HAP-1 (cell line): ENCODE data around the gene NCDN.

Experiments used
- DNase-seq, 2 experiments: peaks; one replicate each; pipeline ENCODE4 v3.0.0-alpha.2; 2016 to 2020; ENCODE audit warnings: low spot score in 2 of 2
- H3K27me3 ChIP-seq: fragments of 250-450 bp; sonication (Bioruptor Pico); 2 replicates; pipeline ENCODE4 v1.5.1; 2020; ENCODE audit warnings: low read depth, mild to moderate bottlenecking, moderate library complexity
- H3K36me3 ChIP-seq: fragments of 250-450 bp; sonication (Bioruptor Pico); replicated peaks from 2 replicates; pipeline ENCODE4 v1.5.1; 2020; ENCODE audit warnings: mild to moderate bottlenecking
- H3K4me1 ChIP-seq: fragments of 250-450 bp; sonication (Bioruptor Pico); 2 replicates; pipeline ENCODE4 v1.5.1; 2020; ENCODE audit warnings: mild to moderate bottlenecking
- H3K4me3 ChIP-seq: fragments of 250-450 bp; sonication (Bioruptor Pico); 2 replicates; pipeline ENCODE4 v1.5.1; 2020; ENCODE audit warnings: mild to moderate bottlenecking, moderate library complexity
- H3K9me3 ChIP-seq: fragments of 250-450 bp; sonication (Bioruptor Pico); 2 replicates; pipeline ENCODE4 v1.5.1; 2020; ENCODE audit warnings: mild to moderate bottlenecking, moderate library complexity
- in situ Hi-C: fragments of 300-500 bp; cut with MboI; formaldehyde crosslinking; loops from 3 replicates; pipeline ENCODE4 v1.14.3; 2020; ENCODE audit warnings: low sequenced_read_pairs, inconsistent platforms, mixed read lengths

The NCDN gene

DNA sequence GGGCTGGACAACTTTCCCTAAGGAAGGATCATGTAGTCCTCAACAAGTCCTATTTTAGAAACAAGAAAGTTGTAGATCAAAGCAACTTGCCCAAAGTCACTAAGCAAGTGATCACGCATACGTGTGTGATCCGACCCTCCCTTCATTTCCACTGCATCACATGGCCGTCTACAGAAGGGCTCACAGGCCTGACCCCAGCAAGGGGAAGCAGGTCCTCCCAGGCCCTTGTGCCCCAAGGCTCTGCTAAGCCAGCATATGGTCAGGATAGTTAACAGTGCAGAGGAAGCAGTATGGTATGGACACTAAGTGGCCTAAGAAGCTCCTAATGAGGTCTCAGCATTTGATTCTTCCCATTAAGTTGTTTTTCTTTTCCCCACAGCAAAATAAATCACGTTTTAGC is 40.3 kb downstream of the NCDN start:
- peaks cover 39% of the 10 kb centered on the region for H3K36me3 ChIP-seq
- in situ Hi-C loops, result no loop called here
- H3K9me3 ChIP-seq, result no peaks in the 10 kb centered on the region
- no peak for DNase-seq
- no peak overlapping the region for H3K4me3 ChIP-seq
- no peaks in the 10 kb centered on the region for H3K4me1 ChIP-seq
- H3K27me3 ChIP-seq, result no peaks in the 10 kb centered on the region

DNA sequence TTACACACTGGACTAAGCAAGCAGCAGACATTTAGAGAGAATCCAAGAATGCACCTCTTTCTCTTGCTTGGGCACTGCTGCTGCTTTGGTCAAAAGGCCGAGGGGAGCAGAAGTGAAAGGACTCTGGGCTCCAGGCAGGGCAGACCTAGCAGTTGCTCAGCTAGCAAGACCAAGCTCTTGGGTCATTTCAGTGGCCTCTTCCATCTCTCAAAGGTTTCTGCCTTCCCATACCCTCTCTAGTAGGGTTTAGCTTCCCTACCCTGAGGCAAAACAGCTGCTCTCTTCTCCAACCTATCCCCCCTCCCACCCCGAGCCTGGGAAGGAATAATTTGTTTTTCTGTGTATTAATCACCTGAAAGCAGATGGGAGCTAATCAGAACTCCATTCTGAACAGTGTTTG is 41.3 kb downstream of the NCDN start:
- Histone ChIP-seq H3K9me3 (no peaks in the 10 kb centered on the region), H3K27me3 (no peaks in the 10 kb centered on the region), H3K36me3 (peaks cover 48% of the 10 kb centered on the region), H3K4me1 (no peaks in the 10 kb centered on the region), H3K4me3 (no peak overlapping the region)
- DNase-seq, result no peak
- in situ Hi-C loops, result no loop called here

DNA sequence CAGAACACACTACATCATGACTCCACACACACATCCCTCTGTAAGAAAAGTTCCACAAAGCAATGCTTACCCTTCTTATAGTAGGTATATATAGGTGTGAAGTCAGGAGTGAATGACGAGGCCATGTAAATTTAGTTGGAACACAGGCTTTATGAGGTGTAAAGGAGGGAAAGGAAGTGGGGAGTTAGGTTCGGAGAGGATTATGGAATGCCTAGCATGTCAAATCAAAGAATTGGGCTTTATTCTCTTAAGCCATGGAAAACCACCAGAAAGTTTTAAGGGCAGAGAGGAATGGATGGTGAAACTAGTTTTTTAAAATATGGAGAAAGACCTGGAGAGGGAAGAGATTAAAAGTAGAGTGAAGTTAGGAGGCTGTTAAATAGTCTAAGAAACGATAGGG is 41.8 kb downstream of the NCDN start:
- DNase-seq, result no peak
- in situ Hi-C loops, result no loop called here
- Histone ChIP-seq H3K36me3 (peaks cover 53% of the 10 kb centered on the region), H3K9me3 (no peaks in the 10 kb centered on the region), H3K4me3 (no peak overlapping the region), H3K27me3 (no peaks in the 10 kb centered on the region), H3K4me1 (no peaks in the 10 kb centered on the region)

DNA sequence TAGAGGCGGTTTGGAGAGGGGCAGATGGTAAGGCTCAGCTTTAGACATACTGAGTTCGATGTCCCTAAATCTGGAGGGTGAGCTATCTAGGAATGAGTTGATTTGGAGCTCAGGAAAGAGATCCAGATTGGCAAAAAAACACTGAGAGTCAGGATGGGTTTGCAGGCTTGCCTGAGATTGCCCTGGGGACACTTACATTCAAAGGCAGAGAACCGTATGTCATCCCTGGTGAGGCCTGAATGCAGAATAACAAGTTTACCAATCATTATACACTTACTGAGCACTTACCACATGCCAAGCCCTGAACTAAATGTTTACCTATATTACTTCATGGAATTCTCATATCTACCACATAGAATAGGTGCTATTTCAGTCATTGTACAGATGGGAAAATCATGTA is 43.0 kb downstream of the NCDN start:
- Histone ChIP-seq H3K4me1 (no peaks in the 10 kb centered on the region), H3K9me3 (no peaks in the 10 kb centered on the region), H3K36me3 (peaks cover 60% of the 10 kb centered on the region), H3K27me3 (no peaks in the 10 kb centered on the region), H3K4me3 (no peak overlapping the region)
- DNase-seq, result no peak
- in situ Hi-C loops, result no loop called here

DNA sequence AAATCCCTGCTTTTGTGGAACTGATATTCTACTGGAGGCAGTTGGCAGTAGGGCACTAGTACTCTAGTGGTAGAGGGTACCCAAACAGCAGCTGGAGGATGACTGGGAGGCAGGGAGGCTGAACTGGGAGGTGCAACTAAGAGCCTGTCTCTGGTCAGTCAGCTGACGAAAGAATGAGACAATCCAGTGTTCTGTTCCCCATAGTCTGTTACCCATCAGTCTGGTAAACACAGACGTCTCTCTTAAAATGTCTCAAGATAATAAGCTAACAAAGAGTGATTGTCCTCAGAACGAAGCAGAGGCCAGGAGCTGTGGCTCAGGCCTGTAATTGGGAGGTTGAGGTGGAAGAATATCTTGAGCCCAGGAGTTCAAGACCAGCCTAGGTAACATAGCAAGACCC is 45.9 kb downstream of the NCDN start:
- Histone ChIP-seq H3K9me3 (no peaks in the 10 kb centered on the region), H3K27me3 (no peaks in the 10 kb centered on the region), H3K4me1 (no peaks in the 10 kb centered on the region), H3K4me3 (no peak overlapping the region), H3K36me3 (peaks cover 78% of the 10 kb centered on the region)
- in situ Hi-C loops, result no loop called here
- no peak for DNase-seq

DNA sequence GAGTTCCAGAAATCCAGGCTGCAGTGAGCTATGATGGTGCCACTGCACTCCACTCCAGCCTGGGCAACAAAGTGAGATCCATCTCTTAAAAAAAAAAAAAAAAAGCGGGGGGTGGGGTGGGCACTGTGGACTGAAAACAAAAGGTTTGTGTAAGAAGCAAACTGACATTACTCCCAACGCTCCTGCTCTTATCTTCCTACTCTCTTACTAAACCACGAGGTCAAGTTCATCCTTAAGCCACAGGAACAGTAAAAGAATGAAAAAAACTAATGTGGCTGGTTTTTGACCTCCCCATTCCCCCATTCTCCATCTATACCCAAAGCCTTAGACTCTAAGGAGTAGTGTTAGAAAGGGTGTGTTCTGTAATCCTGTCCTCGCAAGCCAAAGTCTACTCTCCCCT is 46.3 kb downstream of the NCDN start:
- Histone ChIP-seq H3K4me1 (no peaks in the 10 kb centered on the region), H3K27me3 (no peaks in the 10 kb centered on the region), H3K9me3 (no peaks in the 10 kb centered on the region), H3K36me3 (peaks cover 83% of the 10 kb centered on the region), H3K4me3 (no peak overlapping the region)
- in situ Hi-C loops, result no loop called here
- no peak for DNase-seq

DNA sequence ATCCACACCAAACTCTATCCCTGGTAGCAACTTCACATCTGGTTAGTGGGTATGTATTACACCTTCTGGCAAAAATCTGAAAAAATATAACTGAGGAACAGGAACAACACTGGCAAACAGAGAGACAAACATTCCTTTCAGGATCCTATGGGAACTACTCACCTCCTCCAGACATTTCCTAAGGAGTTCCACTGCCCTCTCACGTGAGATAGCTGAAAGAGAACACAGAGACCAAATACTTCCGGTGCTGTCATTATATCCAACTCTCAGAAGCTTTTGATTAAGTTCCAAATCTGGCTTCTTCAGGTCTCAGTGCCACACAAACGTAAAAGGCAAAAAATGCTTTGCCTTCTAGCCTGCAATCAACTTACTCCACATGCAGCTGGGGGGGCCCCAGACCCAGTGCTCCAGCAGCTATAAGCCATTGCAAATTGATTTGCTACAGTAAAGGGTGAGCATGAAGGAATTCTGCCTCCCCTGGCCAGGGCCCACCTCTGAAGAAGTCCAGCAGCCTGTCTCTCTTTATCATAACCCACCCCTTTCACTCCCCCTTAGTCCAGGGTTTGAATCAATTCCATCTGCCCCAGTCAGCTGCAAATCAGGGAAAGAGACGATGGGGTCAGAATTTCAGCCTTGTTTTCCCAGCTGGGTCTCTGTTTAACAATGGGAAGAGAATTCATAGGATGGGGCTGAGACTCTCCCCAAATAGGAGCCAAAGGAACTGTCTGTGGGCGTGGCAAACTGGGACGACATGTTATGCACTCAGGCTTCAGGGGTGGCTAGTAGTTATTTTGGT is 47.7 kb downstream of the NCDN start:
- no peaks in the 10 kb centered on the region for H3K4me1 ChIP-seq
- H3K9me3 ChIP-seq, result no peaks in the 10 kb centered on the region
- H3K27me3 ChIP-seq, result no peaks in the 10 kb centered on the region
- no peak for DNase-seq
- no peak overlapping the region for H3K4me3 ChIP-seq
- in situ Hi-C loops, result no loop called here
- H3K36me3 ChIP-seq, result peaks cover 84% of the 10 kb centered on the region

DNA sequence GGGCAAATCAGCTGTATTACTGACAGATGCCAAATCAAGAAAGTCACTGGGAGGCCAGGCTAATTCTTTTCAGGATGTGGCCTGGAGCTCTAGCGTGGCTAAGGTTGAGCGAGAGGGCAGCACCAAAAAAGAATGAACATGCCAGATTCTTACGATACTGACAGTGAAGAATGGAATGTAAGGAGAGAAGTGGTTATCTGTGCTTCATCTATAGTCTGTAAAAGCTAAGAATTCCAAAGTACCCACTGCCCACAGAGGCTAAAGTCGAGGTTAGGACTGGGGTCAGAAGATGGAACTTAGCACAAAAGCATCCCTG is 48.2 kb downstream of the NCDN start:
- peaks cover 86% of the 10 kb centered on the region for H3K36me3 ChIP-seq
- H3K27me3 ChIP-seq, result no peaks in the 10 kb centered on the region
- H3K4me3 ChIP-seq, result no peak overlapping the region
- in situ Hi-C loops, result no loop called here
- DNase-seq, result no peak
- no peaks in the 10 kb centered on the region for H3K4me1 ChIP-seq
- H3K9me3 ChIP-seq, result no peaks in the 10 kb centered on the region

DNA sequence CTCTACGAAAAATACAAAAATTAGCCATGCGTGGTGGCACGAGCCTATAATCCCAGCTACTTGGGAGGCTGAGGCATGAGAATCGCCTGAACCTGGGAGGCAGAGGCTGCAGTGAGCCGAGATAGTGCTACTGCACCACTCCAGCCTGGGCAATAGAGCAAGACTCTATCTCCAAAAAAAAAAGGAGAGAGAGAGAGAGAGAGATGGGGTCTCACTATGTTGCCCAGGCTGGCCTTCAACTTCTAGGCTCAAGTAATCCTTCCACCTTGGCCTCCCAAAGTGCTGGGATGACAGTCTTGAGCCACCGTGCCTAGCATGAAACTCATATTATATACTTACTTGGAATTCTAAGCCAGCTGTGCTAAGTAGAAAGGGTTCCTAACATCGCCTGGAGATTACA is 54.1 kb downstream of the NCDN start:
- Histone ChIP-seq H3K4me1 (peaks cover 16% of the 10 kb centered on the region), H3K27me3 (no peaks in the 10 kb centered on the region), H3K4me3 (no peak overlapping the region), H3K9me3 (no peaks in the 10 kb centered on the region), H3K36me3 (peaks cover 49% of the 10 kb centered on the region)
- no peak for DNase-seq
- in situ Hi-C loops, result no loop called here

DNA sequence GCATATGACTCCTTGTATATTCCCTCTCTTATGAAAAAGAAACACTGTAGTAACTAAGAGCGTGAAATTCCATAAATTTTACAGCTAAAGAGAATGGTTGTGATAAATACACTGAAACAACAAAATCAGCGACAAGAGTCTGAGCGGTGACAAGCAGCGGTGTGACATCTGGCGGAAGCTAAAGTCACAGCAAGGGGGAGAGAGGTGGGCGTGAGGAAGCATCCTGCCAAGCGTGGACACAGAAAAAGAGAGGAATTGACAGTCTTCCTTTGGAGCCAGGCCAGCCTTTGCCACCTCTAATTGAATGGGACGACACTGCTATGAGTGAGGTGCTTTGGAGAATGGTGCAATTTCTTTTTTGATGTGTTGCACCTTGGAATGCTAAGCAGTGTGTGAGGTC is 57.8 kb downstream of the NCDN start:
- H3K36me3 ChIP-seq, result peaks cover 45% of the 10 kb centered on the region
- DNase-seq, result no peak
- H3K27me3 ChIP-seq, result no peaks in the 10 kb centered on the region
- H3K4me1 ChIP-seq, result peaks cover 16% of the 10 kb centered on the region
- H3K9me3 ChIP-seq, result no peaks in the 10 kb centered on the region
- H3K4me3 ChIP-seq, result no peak overlapping the region
- in situ Hi-C loops, result no loop called here
